Measurements from ENCODE around the gene HMX1. TPM values are rescaled to one million over a fixed set of nuclear protein-coding genes. Genes with fewer than 3 reads are reported as not detected.

Gene HMX1
- total RNA-seq, 1 donor from 2014 or later = not detected

- intact Hi-C loops (cut with micrococcal nuclease) = no loop called here
- Mint-ChIP-seq H3K4me3 (no peak overlapping the region), H3K27ac (no peak overlapping the region), H3K36me3 (ENCODE audit: low read depth) (no peaks in the 10 kb centered on the region), H3K27me3 (peaks cover 10% of the 10 kb centered on the region), H3K4me1 (no peaks in the 10 kb centered on the region), H3K9me3 (peaks cover 5% of the 10 kb centered on the region)
- ATAC-seq (ENCODE audit: low read depth) (no peak), DNase-seq (no peak)
- ChIA-PET CTCF (no interaction called here), POLR2A (no interaction called here)
- TF ChIP-seq, protein P1, sequence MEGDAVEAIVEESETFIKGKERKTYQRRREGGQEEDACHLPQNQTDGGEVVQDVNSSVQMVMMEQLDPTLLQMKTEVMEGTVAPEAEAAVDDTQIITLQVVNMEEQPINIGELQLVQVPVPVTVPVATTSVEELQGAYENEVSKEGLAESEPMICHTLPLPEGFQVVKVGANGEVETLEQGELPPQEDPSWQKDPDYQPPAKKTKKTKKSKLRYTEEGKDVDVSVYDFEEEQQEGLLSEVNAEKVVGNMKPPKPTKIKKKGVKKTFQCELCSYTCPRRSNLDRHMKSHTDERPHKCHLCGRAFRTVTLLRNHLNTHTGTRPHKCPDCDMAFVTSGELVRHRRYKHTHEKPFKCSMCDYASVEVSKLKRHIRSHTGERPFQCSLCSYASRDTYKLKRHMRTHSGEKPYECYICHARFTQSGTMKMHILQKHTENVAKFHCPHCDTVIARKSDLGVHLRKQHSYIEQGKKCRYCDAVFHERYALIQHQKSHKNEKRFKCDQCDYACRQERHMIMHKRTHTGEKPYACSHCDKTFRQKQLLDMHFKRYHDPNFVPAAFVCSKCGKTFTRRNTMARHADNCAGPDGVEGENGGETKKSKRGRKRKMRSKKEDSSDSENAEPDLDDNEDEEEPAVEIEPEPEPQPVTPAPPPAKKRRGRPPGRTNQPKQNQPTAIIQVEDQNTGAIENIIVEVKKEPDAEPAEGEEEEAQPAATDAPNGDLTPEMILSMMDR (IDR thresholded peaks at IDR 0.05) = no peak
Measured at GRCh38 chr4:8846826-8847225, 24.8 kb downstream of the HMX1 start.

- no peak overlapping the region for H3K4me3 Mint-ChIP-seq
- CTCF ChIA-PET = no interaction called here
- TF ChIP-seq, protein P1 (IDR thresholded peaks at IDR 0.05) = no peak
- intact Hi-C loops (cut with micrococcal nuclease) = no loop called here
- ATAC-seq (ENCODE audit: low read depth) (no peak), DNase-seq (peak; percentile 7)
- H3K27ac Mint-ChIP-seq = no peak overlapping the region
- peaks cover 5% of the 10 kb centered on the region for H3K9me3 Mint-ChIP-seq
- H3K4me1 Mint-ChIP-seq = no peaks in the 10 kb centered on the region
- no peaks in the 10 kb centered on the region for H3K36me3 Mint-ChIP-seq (ENCODE audit: low read depth)
- H3K27me3 Mint-ChIP-seq = peaks cover 10% of the 10 kb centered on the region
- POLR2A ChIA-PET = no interaction called here
Measured at GRCh38 chr4:8846046-8846720, 25.5 kb downstream of the HMX1 start.

GRCh38 chr4:8844976-8845690 lies 26.5 kb downstream of the HMX1 start:
- intact Hi-C loops (cut with micrococcal nuclease) = no loop called here
- TF ChIP-seq, protein P1 (IDR thresholded peaks at IDR 0.05) = no peak
- peaks cover 10% of the 10 kb centered on the region for H3K27me3 Mint-ChIP-seq
- H3K4me3 Mint-ChIP-seq = no peak overlapping the region
- H3K9me3 Mint-ChIP-seq = peaks cover 5% of the 10 kb centered on the region
- H3K36me3 Mint-ChIP-seq (ENCODE audit: low read depth) = no peaks in the 10 kb centered on the region
- ChIA-PET CTCF (no interaction called here), POLR2A (no interaction called here)
- no peaks in the 10 kb centered on the region for H3K4me1 Mint-ChIP-seq
- H3K27ac Mint-ChIP-seq = no peak overlapping the region
- no peak for ATAC-seq (ENCODE audit: low read depth)
- no peak for DNase-seq

DNA sequence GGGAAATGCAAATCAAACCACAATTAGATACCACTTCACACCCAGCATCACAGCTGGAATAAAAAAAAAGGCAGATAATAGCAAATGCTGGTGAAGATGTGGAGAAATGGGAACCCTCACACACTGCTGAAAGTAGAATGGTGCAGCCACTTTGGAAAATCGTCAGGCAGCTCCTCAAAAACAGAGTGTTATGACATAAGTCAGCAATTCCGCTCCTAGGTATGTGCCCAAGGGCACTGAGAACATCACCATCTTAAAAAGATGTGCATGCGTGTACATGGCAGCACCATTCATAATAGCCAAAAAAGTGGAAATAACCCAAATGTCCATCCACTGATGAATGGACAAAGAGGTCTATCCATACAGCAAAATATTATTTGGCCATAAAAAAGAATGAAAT lies 28.0 kb downstream of the HMX1 start:
- intact Hi-C loops (cut with micrococcal nuclease) = no loop called here
- no peak overlapping the region for H3K4me3 Mint-ChIP-seq
- peaks cover 5% of the 10 kb centered on the region for H3K9me3 Mint-ChIP-seq
- ChIA-PET POLR2A (no interaction called here), CTCF (no interaction called here)
- no peaks in the 10 kb centered on the region for H3K36me3 Mint-ChIP-seq (ENCODE audit: low read depth)
- no peaks in the 10 kb centered on the region for H3K4me1 Mint-ChIP-seq
- H3K27ac Mint-ChIP-seq = no peak overlapping the region
- ATAC-seq (ENCODE audit: low read depth) (no peak), DNase-seq (no peak)
- TF ChIP-seq, protein P1 (IDR thresholded peaks at IDR 0.05) = no peak
- H3K27me3 Mint-ChIP-seq = peaks cover 7% of the 10 kb centered on the region

- ChIA-PET POLR2A (no interaction called here), CTCF (no interaction called here)
- intact Hi-C loops (cut with micrococcal nuclease) = no loop called here
- Mint-ChIP-seq H3K9me3 (peaks cover 5% of the 10 kb centered on the region), H3K4me1 (no peaks in the 10 kb centered on the region), H3K27me3 (peaks cover 4% of the 10 kb centered on the region), H3K4me3 (no peak overlapping the region), H3K27ac (no peak overlapping the region), H3K36me3 (ENCODE audit: low read depth) (no peaks in the 10 kb centered on the region)
- ATAC-seq (ENCODE audit: low read depth) (no peak), DNase-seq (no peak)
- TF ChIP-seq, protein P1 (IDR thresholded peaks at IDR 0.05) = no peak
Measured at GRCh38 chr4:8842614-8843013, 29.0 kb downstream of the HMX1 start.

Data from activated B cell treated with CpG ODN at 0.5 μM for 24 hours (primary cell).